Neural cell (in vitro differentiated cells): ENCODE results near the gene CALHM4. TPM values are rescaled to one million over a fixed set of nuclear protein-coding genes. Genes with fewer than 3 reads are reported as not detected.

Source experiments
- H2AFZ ChIP-seq: fragments of 200-600, 300-800 bp; sonication (generic), shearing (Covaris generic); 2 replicates; pipeline ENCODE4 v1.6.0; 2014; ENCODE audit warnings: low read depth, mild to moderate bottlenecking, antibody characterized with exemption, low read length, moderate library complexity
- H3F3A ChIP-seq: fragments of 200-600 bp; shearing (Covaris generic); 2 replicates; pipeline ENCODE4 v1.6.1; 2016; ENCODE audit warnings: mild to moderate bottlenecking, moderate library complexity, mixed read lengths, antibody characterized with exemption, low read length; ENCODE audit not compliant: insufficient read depth, poor library complexity, severe bottlenecking
- H3K27ac ChIP-seq: fragments of 200-600, 300-800 bp; sonication (generic), shearing (Covaris generic); 2 replicates; pipeline ENCODE4 v1.5.1; 2014; ENCODE audit warnings: mild to moderate bottlenecking, low read length, moderate library complexity
- H3K27me3 ChIP-seq: fragments of 300-800, 200-600 bp; sonication (generic), shearing (Covaris generic); 2 replicates; pipeline ENCODE4 v1.6.0; 2014; ENCODE audit warnings: mild to moderate bottlenecking, low read depth, low read length, moderate library complexity; ENCODE audit not compliant: insufficient read depth
- H3K36me3 ChIP-seq: fragments of 300-800, 200-600 bp; sonication (generic), shearing (Covaris generic); 2 replicates; pipeline ENCODE4 v1.5.1; 2014; ENCODE audit warnings: mild to moderate bottlenecking, antibody characterized with exemption, low read length, moderate library complexity; ENCODE audit not compliant: insufficient read depth
- H3K4me2 ChIP-seq: fragments of 300-800, 200-600 bp; sonication (generic), shearing (Covaris generic); 2 replicates; pipeline ENCODE4 v1.6.0; 2014; ENCODE audit warnings: mild to moderate bottlenecking, low read length
- H3K4me3 ChIP-seq: fragments of 300-800, 200-600 bp; sonication (generic), shearing (Covaris generic); 2 replicates; pipeline ENCODE4 v1.5.1; 2014; ENCODE audit warnings: mild to moderate bottlenecking, low read length, moderate library complexity
- H3K79me2 ChIP-seq: fragments of 200-600 bp; shearing (Covaris generic); replicated peaks from 2 replicates; pipeline ENCODE4 v1.6.0; 2014; ENCODE audit warnings: mild to moderate bottlenecking, low read length, moderate library complexity; ENCODE audit not compliant: insufficient read depth
- H3K9ac ChIP-seq: fragments of 300-800, 200-600 bp; sonication (generic), shearing (Covaris generic); 2 replicates; pipeline ENCODE4 v1.6.1; 2016; ENCODE audit warnings: mild to moderate bottlenecking, low read length, mixed read lengths
- H3K9me2 ChIP-seq: fragments of 200-600 bp; shearing (Covaris generic); 2 replicates; pipeline ENCODE4 v1.6.1; 2016; ENCODE audit warnings: mild to moderate bottlenecking, low read length, mixed read lengths; ENCODE audit not compliant: insufficient read depth
- H3K9me3 ChIP-seq: fragments of 200-600, 300-800 bp; sonication (generic), shearing (Covaris generic); 2 replicates; pipeline ENCODE4 v1.6.1; 2016; ENCODE audit warnings: mild to moderate bottlenecking, mixed run types, low read length, moderate library complexity, mixed read lengths
- H4K20me1 ChIP-seq: fragments of 200-600 bp; shearing (Covaris generic); 2 replicates; pipeline ENCODE4 v1.6.1; 2016; ENCODE audit warnings: mild to moderate bottlenecking, mixed run types; ENCODE audit not compliant: insufficient read depth
- EP300 ChIP-seq: fragments of 450-650 bp; conservative IDR thresholded peaks from 2 replicates; pipeline ENCODE4 v1.6.1; 2014; ENCODE audit warnings: antibody characterized with exemption, mild to moderate bottlenecking, moderate library complexity; ENCODE audit not compliant: poor library complexity, severe bottlenecking
- EZH2 ChIP-seq: fragments of 200-600, 300-800 bp; shearing (Covaris generic), sonication (generic); IDR thresholded peaks from 2 replicates; pipeline ENCODE4 v1.6.1; 2014; ENCODE audit warnings: antibody characterized with exemption, low read length, borderline replicate concordance, mild to moderate bottlenecking; ENCODE audit not compliant: insufficient read depth, poor library complexity, severe bottlenecking
- MXI1 ChIP-seq: fragments of 450-650 bp; conservative IDR thresholded peaks from 2 replicates; pipeline ENCODE4 v1.6.1; 2014; ENCODE audit warnings: antibody characterized with exemption, mild to moderate bottlenecking; ENCODE audit not compliant: poor library complexity, severe bottlenecking
- POLR2AphosphoS5 ChIP-seq: IDR thresholded peaks from 2 replicates; pipeline ENCODE4 v1.6.1; 2012
- RAD21 ChIP-seq: fragments of 450-650 bp; conservative IDR thresholded peaks from 2 replicates; pipeline ENCODE4 v1.6.1; 2014; ENCODE audit warnings: antibody characterized with exemption, mild to moderate bottlenecking, moderate library complexity
- SMC3 ChIP-seq: fragments of 450-650 bp; conservative IDR thresholded peaks from 2 replicates; pipeline ENCODE4 v1.6.1; 2014; ENCODE audit warnings: antibody characterized with exemption, mild to moderate bottlenecking, moderate library complexity; ENCODE audit not compliant: poor library complexity
- TAF1 ChIP-seq: IDR thresholded peaks from 2 replicates; pipeline ENCODE4 v1.6.1; 2012; ENCODE audit warnings: low read depth
- polyA plus RNA-seq: library from polyadenylated mRNA; depleted of rRNA; stranded (reverse); fragments of >200 nt; gene quantifications from 2 replicates; pipeline ENCODE4 v1.2.3, GENCODE V29; 2014
- TF ChIP-seq, protein P1 (sequence below): IDR thresholded peaks from 2 replicates; pipeline ENCODE4 v1.6.1; 2012; ENCODE audit warnings: borderline replicate concordance
- TF ChIP-seq, protein P2 (sequence below): fragments of 450-650 bp; IDR thresholded peaks from 2 replicates; pipeline ENCODE4 v1.5.1; 2014; ENCODE audit warnings: antibody characterized with exemption, mild to moderate bottlenecking, moderate library complexity; ENCODE audit not compliant: poor library complexity, severe bottlenecking

The CALHM4 gene
- polyA plus RNA-seq, 1 donor from 2014 or later, result not detected

DNA sequence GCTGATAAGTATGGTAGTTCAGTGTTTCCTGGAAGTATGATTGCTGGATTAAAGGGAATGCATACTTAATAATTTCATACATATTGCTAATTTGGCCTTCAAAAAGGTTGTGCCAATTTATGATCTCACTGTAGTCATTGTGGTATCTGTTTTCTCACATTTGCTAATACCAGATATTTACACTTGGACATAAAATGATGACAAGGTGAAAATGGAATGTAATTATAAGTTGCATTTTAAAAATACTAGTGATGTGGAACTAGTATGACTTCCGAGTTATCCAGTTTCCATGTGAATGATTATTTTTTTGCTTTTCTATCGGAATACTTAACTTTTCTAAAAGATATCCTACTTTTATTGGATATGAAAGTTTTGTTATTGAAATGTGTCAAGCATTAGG, 33.2 kb downstream of the CALHM4 start:
- Histone ChIP-seq H3K9me3 (no peaks in the 10 kb centered on the region), H3K9me2 (no peaks in the 10 kb centered on the region), H3K79me2 (no peaks in the 10 kb centered on the region), H3K36me3 (peaks cover 7% of the 10 kb centered on the region), H3K27me3 (no peaks in the 10 kb centered on the region), H3K9ac (no peak overlapping the region), H3K4me2 (no peak overlapping the region), H3K27ac (no peak overlapping the region), H4K20me1 (no peaks in the 10 kb centered on the region), H2AFZ (no peak overlapping the region), H3K4me3 (no peak overlapping the region), H3F3A (no peaks in the 10 kb centered on the region)
- TF ChIP-seq SMC3 (no peak), RAD21 (no peak), TAF1 (no peak)
- TF ChIP-seq, protein P1, sequence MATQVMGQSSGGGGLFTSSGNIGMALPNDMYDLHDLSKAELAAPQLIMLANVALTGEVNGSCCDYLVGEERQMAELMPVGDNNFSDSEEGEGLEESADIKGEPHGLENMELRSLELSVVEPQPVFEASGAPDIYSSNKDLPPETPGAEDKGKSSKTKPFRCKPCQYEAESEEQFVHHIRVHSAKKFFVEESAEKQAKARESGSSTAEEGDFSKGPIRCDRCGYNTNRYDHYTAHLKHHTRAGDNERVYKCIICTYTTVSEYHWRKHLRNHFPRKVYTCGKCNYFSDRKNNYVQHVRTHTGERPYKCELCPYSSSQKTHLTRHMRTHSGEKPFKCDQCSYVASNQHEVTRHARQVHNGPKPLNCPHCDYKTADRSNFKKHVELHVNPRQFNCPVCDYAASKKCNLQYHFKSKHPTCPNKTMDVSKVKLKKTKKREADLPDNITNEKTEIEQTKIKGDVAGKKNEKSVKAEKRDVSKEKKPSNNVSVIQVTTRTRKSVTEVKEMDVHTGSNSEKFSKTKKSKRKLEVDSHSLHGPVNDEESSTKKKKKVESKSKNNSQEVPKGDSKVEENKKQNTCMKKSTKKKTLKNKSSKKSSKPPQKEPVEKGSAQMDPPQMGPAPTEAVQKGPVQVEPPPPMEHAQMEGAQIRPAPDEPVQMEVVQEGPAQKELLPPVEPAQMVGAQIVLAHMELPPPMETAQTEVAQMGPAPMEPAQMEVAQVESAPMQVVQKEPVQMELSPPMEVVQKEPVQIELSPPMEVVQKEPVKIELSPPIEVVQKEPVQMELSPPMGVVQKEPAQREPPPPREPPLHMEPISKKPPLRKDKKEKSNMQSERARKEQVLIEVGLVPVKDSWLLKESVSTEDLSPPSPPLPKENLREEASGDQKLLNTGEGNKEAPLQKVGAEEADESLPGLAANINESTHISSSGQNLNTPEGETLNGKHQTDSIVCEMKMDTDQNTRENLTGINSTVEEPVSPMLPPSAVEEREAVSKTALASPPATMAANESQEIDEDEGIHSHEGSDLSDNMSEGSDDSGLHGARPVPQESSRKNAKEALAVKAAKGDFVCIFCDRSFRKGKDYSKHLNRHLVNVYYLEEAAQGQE, result no peak

DNA sequence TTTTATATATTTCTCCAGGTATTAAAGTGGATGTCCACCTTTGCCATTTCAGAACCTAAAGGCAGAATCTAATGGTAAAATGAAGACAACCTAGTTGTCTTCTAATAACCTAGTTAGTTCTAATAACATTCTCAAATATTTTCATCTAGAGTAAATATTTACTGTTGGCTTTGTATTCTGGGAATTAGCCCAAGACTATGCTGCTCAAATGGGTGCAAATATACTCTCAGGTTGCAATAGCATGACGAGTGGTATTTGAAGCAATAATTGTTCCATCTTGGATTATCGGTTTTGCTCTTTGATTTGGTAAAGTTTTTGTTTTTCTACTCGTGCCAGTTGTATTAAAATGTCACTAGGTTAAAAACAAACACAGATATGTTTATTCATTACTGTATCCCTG, 41.7 kb downstream of the CALHM4 start:
- H3F3A ChIP-seq, result no peaks in the 10 kb centered on the region
- no peaks in the 10 kb centered on the region for H4K20me1 ChIP-seq
- H3K9ac ChIP-seq, result no peak overlapping the region
- no peak overlapping the region for H3K4me3 ChIP-seq
- H3K79me2 ChIP-seq, result no peaks in the 10 kb centered on the region
- H3K9me3 ChIP-seq, result no peaks in the 10 kb centered on the region
- no peaks in the 10 kb centered on the region for H3K27me3 ChIP-seq
- H3K4me2 ChIP-seq, result no peak overlapping the region
- TF ChIP-seq RAD21 (no peak), MXI1 (no peak), EZH2 (no peak), EP300 (no peak), POLR2AphosphoS5 (no peak), SMC3 (no peak), TAF1 (no peak)
- TF ChIP-seq, protein P1, result no peak
- TF ChIP-seq, protein P2, sequence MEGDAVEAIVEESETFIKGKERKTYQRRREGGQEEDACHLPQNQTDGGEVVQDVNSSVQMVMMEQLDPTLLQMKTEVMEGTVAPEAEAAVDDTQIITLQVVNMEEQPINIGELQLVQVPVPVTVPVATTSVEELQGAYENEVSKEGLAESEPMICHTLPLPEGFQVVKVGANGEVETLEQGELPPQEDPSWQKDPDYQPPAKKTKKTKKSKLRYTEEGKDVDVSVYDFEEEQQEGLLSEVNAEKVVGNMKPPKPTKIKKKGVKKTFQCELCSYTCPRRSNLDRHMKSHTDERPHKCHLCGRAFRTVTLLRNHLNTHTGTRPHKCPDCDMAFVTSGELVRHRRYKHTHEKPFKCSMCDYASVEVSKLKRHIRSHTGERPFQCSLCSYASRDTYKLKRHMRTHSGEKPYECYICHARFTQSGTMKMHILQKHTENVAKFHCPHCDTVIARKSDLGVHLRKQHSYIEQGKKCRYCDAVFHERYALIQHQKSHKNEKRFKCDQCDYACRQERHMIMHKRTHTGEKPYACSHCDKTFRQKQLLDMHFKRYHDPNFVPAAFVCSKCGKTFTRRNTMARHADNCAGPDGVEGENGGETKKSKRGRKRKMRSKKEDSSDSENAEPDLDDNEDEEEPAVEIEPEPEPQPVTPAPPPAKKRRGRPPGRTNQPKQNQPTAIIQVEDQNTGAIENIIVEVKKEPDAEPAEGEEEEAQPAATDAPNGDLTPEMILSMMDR, result no peak
- no peak overlapping the region for H3K27ac ChIP-seq
- H2AFZ ChIP-seq, result no peak overlapping the region
- H3K36me3 ChIP-seq, result peaks cover 19% of the 10 kb centered on the region
- no peaks in the 10 kb centered on the region for H3K9me2 ChIP-seq
